ENCODE data around the gene TRIM28. TPM values are rescaled to one million over a fixed set of nuclear protein-coding genes. Genes with fewer than 3 reads are reported as not detected.
A peak's percentile ranks its signal among the peaks of the same experiment; 100 is the strongest.

The TRIM28 gene
- total RNA-seq, 2 donors from 2014 or later = 351 to 473 TPM

GRCh38 chr19:58547323-58548312 lies 3.8 kb downstream of the TRIM28 start:
- Mint-ChIP-seq H3K27me3 (ENCODE audit: low read depth) (peaks cover 3% of the 10 kb centered on the region), H3K27ac (peak overlapping the region; percentile 85), H3K36me3 (ENCODE audit: insufficient read depth in 2 of 2) (peaks cover 23 to 29% of the 10 kb centered on the region in 2 donors), H3K4me1 (ENCODE audit: low read depth) (peaks cover 33% of the 10 kb centered on the region), H3K4me3 (no peak overlapping the region), H3K9me3 (no peaks in the 10 kb centered on the region)
- no peak for DNase-seq
- ATAC-seq (replicated peaks in 1 of 2) = no peak

GRCh38 chr19:58548859-58549663 lies 5.2 kb downstream of the TRIM28 start:
- Mint-ChIP-seq H3K4me3 (no peak overlapping the region), H3K27ac (no peak overlapping the region)
- ATAC-seq (replicated peaks in 1 of 2) = no peak

GRCh38 chr19:58549664-58550361 lies 5.9 kb downstream of the TRIM28 start:
- ATAC-seq (replicated peaks in 1 of 2) (no peak), DNase-seq (no peak)
- Mint-ChIP-seq H3K36me3 (ENCODE audit: insufficient read depth in 2 of 2) (peaks cover 30 to 36% of the 10 kb centered on the region in 2 donors), H3K4me3 (no peak overlapping the region), H3K27ac (no peak overlapping the region), H3K4me1 (ENCODE audit: low read depth) (peaks cover 43% of the 10 kb centered on the region), H3K9me3 (no peaks in the 10 kb centered on the region), H3K27me3 (ENCODE audit: low read depth) (no peaks in the 10 kb centered on the region)

More at GRCh38 chr19:58548859-58549663, 5.2 kb downstream of the TRIM28 start:
- Mint-ChIP-seq H3K9me3 (no peaks in the 10 kb centered on the region), H3K4me1 (ENCODE audit: low read depth) (peaks cover 41% of the 10 kb centered on the region), H3K36me3 (ENCODE audit: insufficient read depth in 2 of 2) (peaks cover 27 to 35% of the 10 kb centered on the region in 2 donors), H3K27me3 (ENCODE audit: low read depth) (no peaks in the 10 kb centered on the region)
- DNase-seq = no peak

GRCh38 chr19:58550362-58551122 lies 6.7 kb downstream of the TRIM28 start:
- Mint-ChIP-seq H3K27me3 (ENCODE audit: low read depth) (no peaks in the 10 kb centered on the region), H3K36me3 (ENCODE audit: insufficient read depth in 2 of 2) (peaks cover 29 to 32% of the 10 kb centered on the region in 2 donors), H3K27ac (no peak overlapping the region), H3K4me1 (ENCODE audit: low read depth) (peaks cover 47% of the 10 kb centered on the region), H3K9me3 (no peaks in the 10 kb centered on the region), H3K4me3 (no peak overlapping the region)
- no peak for DNase-seq
- ATAC-seq (replicated peaks in 1 of 2) = no peak

GRCh38 chr19:58551123-58551497 lies 7.2 kb downstream of the TRIM28 start:
- peaks cover 25 to 27% of the 10 kb centered on the region in 2 donors for H3K36me3 Mint-ChIP-seq (ENCODE audit: insufficient read depth in 2 of 2)
- no peaks in the 10 kb centered on the region for H3K27me3 Mint-ChIP-seq (ENCODE audit: low read depth)
- H3K4me1 Mint-ChIP-seq (ENCODE audit: low read depth) = peaks cover 46% of the 10 kb centered on the region
- H3K9me3 Mint-ChIP-seq = no peaks in the 10 kb centered on the region
- H3K4me3 Mint-ChIP-seq = no peak overlapping the region
- H3K27ac Mint-ChIP-seq = no peak overlapping the region
- ATAC-seq (replicated peaks in 1 of 2) (no peak), DNase-seq (no peak)

- Mint-ChIP-seq H3K36me3 (ENCODE audit: insufficient read depth in 2 of 2) (peaks cover 20 to 22% of the 10 kb centered on the region in 2 donors), H3K4me3 (no peak overlapping the region), H3K27me3 (ENCODE audit: low read depth) (no peaks in the 10 kb centered on the region), H3K27ac (no peak overlapping the region), H3K4me1 (ENCODE audit: low read depth) (peaks cover 46% of the 10 kb centered on the region), H3K9me3 (no peaks in the 10 kb centered on the region)
- no peak for ATAC-seq (replicated peaks in 1 of 2)
- DNase-seq = no peak
These were observed 8.0 kb downstream of the TRIM28 start for GRCh38 chr19:58551577-58552471.

GRCh38 chr19:58552655-58553054 lies 8.8 kb downstream of the TRIM28 start:
- no peak overlapping the region for H3K4me3 Mint-ChIP-seq
- no peaks in the 10 kb centered on the region for H3K27me3 Mint-ChIP-seq (ENCODE audit: low read depth)
- peaks cover 20 to 22% of the 10 kb centered on the region in 2 donors for H3K36me3 Mint-ChIP-seq (ENCODE audit: insufficient read depth in 2 of 2)
- peaks cover 52% of the 10 kb centered on the region for H3K4me1 Mint-ChIP-seq (ENCODE audit: low read depth)
- H3K9me3 Mint-ChIP-seq = no peaks in the 10 kb centered on the region
- DNase-seq (no peak), ATAC-seq (replicated peaks in 1 of 2) (no peak)
- peak overlapping the region; percentile 7 for H3K27ac Mint-ChIP-seq

GRCh38 chr19:58553799-58554493 lies 10.1 kb downstream of the TRIM28 start:
- Mint-ChIP-seq H3K4me1 (ENCODE audit: low read depth) (peaks cover 47% of the 10 kb centered on the region), H3K36me3 (ENCODE audit: insufficient read depth in 2 of 2) (peaks cover 18 to 21% of the 10 kb centered on the region in 2 donors), H3K27me3 (ENCODE audit: low read depth) (no peaks in the 10 kb centered on the region), H3K9me3 (no peaks in the 10 kb centered on the region), H3K27ac (peak overlapping the region; percentile 97), H3K4me3 (peak overlapping the region; percentile 96 to 99)
- DNase-seq (no peak), ATAC-seq (replicated peaks in 1 of 2) (no peak)

- H3K27ac Mint-ChIP-seq = peak within 1 kb of the TSS; percentile 97
- peaks cover 19 to 21% of the 10 kb centered on the region in 2 donors for H3K36me3 Mint-ChIP-seq (ENCODE audit: insufficient read depth in 2 of 2)
- H3K27me3 Mint-ChIP-seq (ENCODE audit: low read depth) = no peaks in the 10 kb centered on the region
- peak; percentile 44 to 50 for ATAC-seq (replicated peaks in 1 of 2)
- peaks cover 53% of the 10 kb centered on the region for H3K4me1 Mint-ChIP-seq (ENCODE audit: low read depth)
- no peaks in the 10 kb centered on the region for H3K9me3 Mint-ChIP-seq
- peak within 1 kb of the TSS; percentile 96 to 99 for H3K4me3 Mint-ChIP-seq
- DNase-seq = peak; percentile 99
These were observed 10.9 kb downstream of the TRIM28 start, which contains the start of gene CHMP2A for GRCh38 chr19:58554494-58555368. CHMP2A (minus strand) TSS chr19:58555105; CDS start chr19:58554212, 893 bp downstream.

- no peak for DNase-seq
- Mint-ChIP-seq H3K4me3 (peak overlapping the region; percentile 96 to 99), H3K4me1 (ENCODE audit: low read depth) (peaks cover 60% of the 10 kb centered on the region)
These were observed 11.6 kb downstream of the TRIM28 start for GRCh38 chr19:58555369-58555885.

More at GRCh38 chr19:58555369-58555885, 11.6 kb downstream of the TRIM28 start:
- Mint-ChIP-seq H3K9me3 (no peaks in the 10 kb centered on the region), H3K27ac (peak overlapping the region; percentile 78), H3K27me3 (ENCODE audit: low read depth) (no peaks in the 10 kb centered on the region), H3K36me3 (ENCODE audit: insufficient read depth in 2 of 2) (peaks cover 19% of the 10 kb centered on the region in 2 donors)
- no peak for ATAC-seq (replicated peaks in 1 of 2)

Data from activated T-cell treated with anti-CD3 and anti-CD28 coated beads, Interleukin-2, amount 50 U/mL, for 72 hours (primary cell).